SK-N-SH (cell line): Measurements from ENCODE around the gene PHPT1. TPM values are rescaled to one million over a fixed set of nuclear protein-coding genes. Genes with fewer than 3 reads are reported as not detected.

ENCODE experiments used
- CTCF ChIA-PET: fragments of 300-600, 350-600 bp; formaldehyde crosslinking; extraction: SDS; loops from one replicate; lab custom pipeline; 2021; lab: Yijun Ruan, JAX
- POLR2A ChIA-PET: fragments of 350-600 bp; sonication (Branson Sonifier 250); formaldehyde crosslinking; extraction: SDS; loops from one replicate; lab custom pipeline; 2020; ENCODE audit warnings: antibody characterized with exemption, inconsistent platforms; lab: Yijun Ruan, JAX
- DNase-seq: peaks from one replicate; pipeline ENCODE4 v3.0.0; 2012
- H2AFZ ChIP-seq: fragments of 200-600 bp; sonication (generic); 2 replicates; pipeline ENCODE4 v1.8.1; 2016; ENCODE audit warnings: antibody characterized with exemption, mild to moderate bottlenecking, low read depth
- H3F3A ChIP-seq: fragments of 200-600 bp; sonication (generic); replicated peaks from 2 replicates; pipeline ENCODE3; 2016; ENCODE audit warnings: antibody characterized with exemption, mild to moderate bottlenecking; ENCODE audit not compliant: insufficient read depth
- H3K27ac ChIP-seq, 2 experiments: fragments of 200-500 bp in 1 of 2; fragments of 200-600 bp in 1 of 2; sonication (Bioruptor generic) in 1 of 2; sonication (generic), shearing (Covaris generic) in 1 of 2; 2 replicates each; pipeline versions ENCODE4 v1.5.1 to v1.6.1; 2014 to 2016; ENCODE audit warnings: low read depth in 2 of 2, inconsistent platforms in 1 of 2, low read length in 1 of 2, mild to moderate bottlenecking in 1 of 2, mixed read lengths in 1 of 2
- H3K27me3 ChIP-seq: fragments of 200-600 bp; sonication (generic), shearing (Covaris generic); 2 replicates; pipeline ENCODE4 v1.6.1; 2016; ENCODE audit warnings: mixed run types; ENCODE audit not compliant: insufficient read depth
- H3K36me3 ChIP-seq, 2 experiments: fragments of 200-500 bp in 1 of 2; fragments of 200-600 bp in 1 of 2; sonication (Bioruptor generic) in 1 of 2; sonication (generic) in 1 of 2; replicated peaks in 1 of 2; 2 replicates each; pipeline versions ENCODE3 to v1.5.1; 2014 to 2016; ENCODE audit warnings: low read length in 1 of 2, mild to moderate bottlenecking in 1 of 2; ENCODE audit not compliant: insufficient read depth in 2 of 2, control insufficient read depth in 1 of 2
- H3K4me1 ChIP-seq, 2 experiments: fragments of 200-500 bp in 1 of 2; fragments of 200-600 bp in 1 of 2; sonication (Bioruptor generic) in 1 of 2; sonication (generic), shearing (Covaris generic) in 1 of 2; 2 replicates each; pipeline versions ENCODE4 v1.5.1 to v1.6.1; 2014 to 2016; ENCODE audit warnings: low read depth in 1 of 2, low read length in 1 of 2, mixed run types in 1 of 2; ENCODE audit not compliant: insufficient read depth in 2 of 2, control insufficient read depth in 1 of 2
- H3K4me2 ChIP-seq: fragments of 200-600 bp; sonication (generic), shearing (Covaris generic); 2 replicates; pipeline ENCODE4 v1.6.1; 2017; ENCODE audit warnings: mixed run types
- H3K4me3 ChIP-seq, 2 experiments: fragments of 200-500 bp in 1 of 2; fragments of 200-600 bp in 1 of 2; sonication (Bioruptor generic) in 1 of 2; sonication (generic), shearing (Covaris generic) in 1 of 2; 2 replicates each; pipeline versions ENCODE4 v1.5.1 to v1.8.1; 2014 to 2016; ENCODE audit warnings: low read depth in 2 of 2, inconsistent platforms in 1 of 2, low read length in 1 of 2, mild to moderate bottlenecking in 1 of 2, mixed read lengths in 1 of 2, moderate library complexity in 1 of 2
- H3K79me2 ChIP-seq: fragments of 200-600 bp; sonication (generic); 2 replicates; pipeline ENCODE4 v1.8.1; 2017; ENCODE audit warnings: mild to moderate bottlenecking; ENCODE audit not compliant: insufficient read depth
- H3K9ac ChIP-seq: fragments of 200-600 bp; sonication (generic); 2 replicates; pipeline ENCODE4 v1.6.1; 2017; ENCODE audit warnings: mixed run types
- H3K9me2 ChIP-seq: fragments of 200-600 bp; sonication (generic); 2 replicates; pipeline ENCODE4 v1.6.1; 2017; ENCODE audit warnings: mixed run types
- H3K9me3 ChIP-seq: fragments of 200-600 bp; sonication (generic); 2 replicates; pipeline ENCODE4 v1.6.1; 2017; ENCODE audit warnings: mixed run types, mild to moderate bottlenecking, moderate library complexity
- H4K20me1 ChIP-seq: fragments of 200-600 bp; sonication (generic); 2 replicates; pipeline ENCODE4 v1.6.1; 2017; ENCODE audit warnings: mild to moderate bottlenecking, mixed run types; ENCODE audit not compliant: insufficient read depth
- CTCF ChIP-seq: fragments of 200-600 bp; sonication (generic); IDR thresholded peaks from 2 replicates; pipeline ENCODE4 v1.6.1; 2017; ENCODE audit warnings: antibody characterized with exemption, mild to moderate bottlenecking, moderate library complexity
- ELF1 ChIP-seq: IDR thresholded peaks from 2 replicates; pipeline ENCODE4 v1.4.0; 2012
- JUND ChIP-seq: IDR thresholded peaks from 2 replicates; pipeline ENCODE4 v1.4.0; 2012
- MXI1 ChIP-seq: IDR thresholded peaks from 2 replicates; pipeline ENCODE4 v1.6.1; 2012; ENCODE audit warnings: mild to moderate bottlenecking, low read depth, low read length, improper control_type of control experiment
- NFIC ChIP-seq: IDR thresholded peaks from 2 replicates; pipeline ENCODE4 v1.4.0; 2012; ENCODE audit warnings: borderline replicate concordance
- NRF1 ChIP-seq: IDR thresholded peaks from 2 replicates; pipeline ENCODE4 v1.6.1; 2012; ENCODE audit warnings: low read depth, mild to moderate bottlenecking, low read length
- POLR2AphosphoS5 ChIP-seq: IDR thresholded peaks from 2 replicates; pipeline ENCODE4 v1.6.1; 2012; ENCODE audit warnings: low read depth, low read length
- RAD21 ChIP-seq: IDR thresholded peaks from 2 replicates; pipeline ENCODE4 v1.6.1; 2012; ENCODE audit warnings: mild to moderate bottlenecking, low read length
- TAF1 ChIP-seq: IDR thresholded peaks from 2 replicates; pipeline ENCODE4 v1.6.1; 2012; ENCODE audit warnings: low read depth, mild to moderate bottlenecking, low read length, moderate library complexity, borderline replicate concordance
- WGBS: methylation state at CpG from one replicate; pipeline ENCODE4 v1.1.6; 2017; ENCODE audit warnings: low lambda C conversion rate; 5-methylcytosine and 5-hydroxymethylcytosine counted together
- polyA plus RNA-seq, 3 experiments: library from polyadenylated mRNA; depleted of rRNA; stranded (reverse); fragments of >200 nt; gene quantifications; 2 replicates each; pipeline ENCODE4 v1.2.3, GENCODE V29; 2012
- TF ChIP-seq, protein P1 (sequence below): IDR thresholded peaks from 2 replicates; pipeline ENCODE4 v1.4.0; 2012; ENCODE audit warnings: low read depth, borderline replicate concordance
- TF ChIP-seq, protein P2 (sequence below): IDR thresholded peaks from 2 replicates; pipeline ENCODE4 v1.4.0; 2012; ENCODE audit warnings: low read depth, borderline replicate concordance

The PHPT1 gene
- polyA plus RNA-seq, 1 of the 3 experiments (the other 2 are of a cell fraction) = 517 TPM

GRCh38 chr9:136808806-136809158 is 40.4 kb upstream of the PHPT1 start:
- ChIA-PET POLR2A (interaction anchor here (1.4 kb wide), 1 partner anchor 11 kb away, joined by 3 read pairs; no protein-coding TSS in a partner anchor), CTCF (interaction anchor here (1.4 to 6.5 kb wide), 3 partner anchors 16 to 47 kb away, joined by 4 to 30 read pairs (median 13); partner anchors contain the start of gene AJM1)
- H4K20me1 ChIP-seq = peaks cover 24% of the 10 kb centered on the region
- H3K9ac ChIP-seq = peak overlapping the region; percentile 89
- peak overlapping the region; percentile 76 for H3K4me2 ChIP-seq
- H3K79me2 ChIP-seq = peaks cover 59% of the 10 kb centered on the region
- TF ChIP-seq, protein P1, sequence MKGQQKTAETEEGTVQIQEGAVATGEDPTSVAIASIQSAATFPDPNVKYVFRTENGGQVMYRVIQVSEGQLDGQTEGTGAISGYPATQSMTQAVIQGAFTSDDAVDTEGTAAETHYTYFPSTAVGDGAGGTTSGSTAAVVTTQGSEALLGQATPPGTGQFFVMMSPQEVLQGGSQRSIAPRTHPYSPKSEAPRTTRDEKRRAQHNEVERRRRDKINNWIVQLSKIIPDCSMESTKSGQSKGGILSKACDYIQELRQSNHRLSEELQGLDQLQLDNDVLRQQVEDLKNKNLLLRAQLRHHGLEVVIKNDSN = no peak
- TF ChIP-seq NRF1 (no peak), MXI1 (0 out of 2 replicates have a peak, but pooled peaks have one; percentile 7)
- DNase-seq = no peak
- no peaks in the 10 kb centered on the region for H3K9me2 ChIP-seq
- H3K27ac ChIP-seq = peak overlapping the region; percentile 1 to 41; a peak in 3 of 4 replicates
- 14% methylated on average over 14 of the region's 14 CpGs for WGBS
- no peaks in the 10 kb centered on the region for H3F3A ChIP-seq
- H3K27me3 ChIP-seq = no peaks in the 10 kb centered on the region
- peaks cover 20 to 22% of the 10 kb centered on the region in 2 experiments; a peak in 3 of 4 replicates for H3K4me1 ChIP-seq
- peaks cover 20 to 26% of the 10 kb centered on the region in 2 experiments for H3K36me3 ChIP-seq
- H2AFZ ChIP-seq = no peak overlapping the region
- no peaks in the 10 kb centered on the region for H3K9me3 ChIP-seq
- H3K4me3 ChIP-seq = peak overlapping the region; percentile 66 to 96

GRCh38 chr9:136814725-136815421 is 34.3 kb upstream of the PHPT1 start:
- H3K4me1 ChIP-seq = peaks cover 3 to 12% of the 10 kb centered on the region in 2 experiments; a peak in 3 of 4 replicates
- H3K9ac ChIP-seq = no peak overlapping the region
- H2AFZ ChIP-seq = no peak overlapping the region
- 92% methylated on average over 13 of the region's 13 CpGs for WGBS
- H3K4me3 ChIP-seq = no peak overlapping the region
- no peaks in the 10 kb centered on the region for H3K9me3 ChIP-seq
- TF ChIP-seq RAD21 = no peak
- TF ChIP-seq CTCF = no peak
- TF ChIP-seq POLR2AphosphoS5 = no peak
- ChIA-PET CTCF (interaction anchor here (0.9 to 3.9 kb wide), 6 partner anchors 10 to 115 kb away, joined by 3 to 24 read pairs (median 3); partner anchors contain the start of genes AJM1 and TMEM141), POLR2A (no interaction called here)
- H3K36me3 ChIP-seq = peaks cover 20 to 21% of the 10 kb centered on the region in 2 experiments
- H3K27me3 ChIP-seq = no peaks in the 10 kb centered on the region
- H3F3A ChIP-seq = peaks cover 6% of the 10 kb centered on the region
- no peak overlapping the region for H3K27ac ChIP-seq
- no peak overlapping the region for H3K4me2 ChIP-seq
- peaks cover 31% of the 10 kb centered on the region for H4K20me1 ChIP-seq
- no peaks in the 10 kb centered on the region for H3K9me2 ChIP-seq
- peaks cover 99% of the 10 kb centered on the region for H3K79me2 ChIP-seq
- no peak for DNase-seq

DNA sequence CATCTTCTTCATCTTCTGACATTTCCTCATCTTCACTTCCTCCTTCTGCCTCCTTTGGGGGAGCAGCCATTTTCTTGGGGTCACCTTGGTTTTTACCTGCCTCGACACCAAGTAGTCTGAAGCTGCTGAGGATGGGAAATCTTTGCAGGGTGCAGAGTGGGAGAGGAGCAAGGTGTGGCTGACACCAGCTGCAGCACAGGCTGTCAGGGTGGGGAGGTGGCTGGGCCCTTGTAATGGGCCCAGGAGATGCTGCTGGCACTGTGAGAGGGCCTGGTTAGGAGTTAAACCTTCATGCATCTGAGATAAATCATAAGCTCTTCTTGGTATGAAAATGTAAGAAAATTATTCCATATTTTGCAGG is 33.8 kb upstream of the PHPT1 start:
- POLR2A ChIA-PET = interaction anchor here (1.3 kb wide), 1 partner anchor 87 kb away, joined by 3 read pairs; no protein-coding TSS in a partner anchor
- DNase-seq = no peak
- H3K9me2 ChIP-seq = no peaks in the 10 kb centered on the region
- no peaks in the 10 kb centered on the region for H3K27me3 ChIP-seq
- peaks cover 0 to 7% of the 10 kb centered on the region in 2 experiments; a peak in 1 of 4 replicates for H3K4me1 ChIP-seq
- H3K9me3 ChIP-seq = no peaks in the 10 kb centered on the region
- H2AFZ ChIP-seq = no peak overlapping the region
- H3K79me2 ChIP-seq = peaks cover 99% of the 10 kb centered on the region
- H3K27ac ChIP-seq = no peak overlapping the region
- WGBS = 0% methylated on average over 1 of the region's 1 CpG
- H3K9ac ChIP-seq = no peak overlapping the region
- CTCF ChIA-PET = interaction anchor here (1.0 to 3.9 kb wide), 4 partner anchors 9 to 116 kb away, joined by 3 to 24 read pairs (median 4); partner anchors contain the start of gene AJM1
- H4K20me1 ChIP-seq = peaks cover 28% of the 10 kb centered on the region
- peaks cover 16% of the 10 kb centered on the region in 2 experiments for H3K36me3 ChIP-seq
- peaks cover 6% of the 10 kb centered on the region for H3F3A ChIP-seq
- H3K4me3 ChIP-seq = no peak overlapping the region
- H3K4me2 ChIP-seq = no peak overlapping the region
- TF ChIP-seq CTCF (no peak), NFIC (no peak), RAD21 (no peak), NRF1 (no peak), ELF1 (no peak), JUND (no peak), TAF1 (no peak)
- TF ChIP-seq, protein P2, sequence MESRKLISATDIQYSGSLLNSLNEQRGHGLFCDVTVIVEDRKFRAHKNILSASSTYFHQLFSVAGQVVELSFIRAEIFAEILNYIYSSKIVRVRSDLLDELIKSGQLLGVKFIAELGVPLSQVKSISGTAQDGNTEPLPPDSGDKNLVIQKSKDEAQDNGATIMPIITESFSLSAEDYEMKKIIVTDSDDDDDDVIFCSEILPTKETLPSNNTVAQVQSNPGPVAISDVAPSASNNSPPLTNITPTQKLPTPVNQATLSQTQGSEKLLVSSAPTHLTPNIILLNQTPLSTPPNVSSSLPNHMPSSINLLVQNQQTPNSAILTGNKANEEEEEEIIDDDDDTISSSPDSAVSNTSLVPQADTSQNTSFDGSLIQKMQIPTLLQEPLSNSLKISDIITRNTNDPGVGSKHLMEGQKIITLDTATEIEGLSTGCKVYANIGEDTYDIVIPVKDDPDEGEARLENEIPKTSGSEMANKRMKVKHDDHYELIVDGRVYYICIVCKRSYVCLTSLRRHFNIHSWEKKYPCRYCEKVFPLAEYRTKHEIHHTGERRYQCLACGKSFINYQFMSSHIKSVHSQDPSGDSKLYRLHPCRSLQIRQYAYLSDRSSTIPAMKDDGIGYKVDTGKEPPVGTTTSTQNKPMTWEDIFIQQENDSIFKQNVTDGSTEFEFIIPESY = no peak
- TF ChIP-seq, protein P1 = no peak
